IMR-90 (cell line): ENCODE data around the gene MYO1A.

Experiments used
- CTCF ChIP-seq: conservative IDR thresholded peaks from 2 replicates; pipeline ENCODE4 v1.5.1; 2012; ENCODE audit warnings: mild to moderate bottlenecking, low read depth, low read length, improper control_type of control experiment
- ELK1 ChIP-seq: fragments of 150-350 bp; IDR thresholded peaks from 2 replicates; pipeline ENCODE4 v1.6.1; 2016; ENCODE audit warnings: low read depth, mild to moderate bottlenecking, low read length, moderate library complexity, borderline replicate concordance
- POLR2A ChIP-seq: IDR thresholded peaks from 2 replicates; pipeline ENCODE4 v1.6.1; 2012; ENCODE audit warnings: mild to moderate bottlenecking, low read depth, low read length

- TF ChIP-seq CTCF: peak; percentile 60
- peak; percentile 60; the same call in 1 of the 2 replicates for TF ChIP-seq POLR2A
- TF ChIP-seq ELK1: no peak
These were observed 43.7 kb upstream of the MYO1A start for GRCh38 chr12:57093415-57094207.
